Spinal cord (tissue), 10 donors: ENCODE results near the gene B4GALNT3. TPM values are rescaled to one million over a fixed set of nuclear protein-coding genes. Genes with fewer than 3 reads are reported as not detected.
A peak's percentile ranks its signal among the peaks of the same experiment; 100 is the strongest.

Experiments used
- DNase-seq, 6 donors: peaks; one replicate each; pipeline versions ENCODE4 v3.0.0 to v3.0.0-alpha.2; 2013 to 2015; ENCODE audit warnings: low spot score in 6 of 6, low read depth in 4 of 6
- H3K27ac ChIP-seq: one replicate; pipeline ENCODE4 v1.5.1; 2013; ENCODE audit warnings: low read depth, low read length, control low read depth
- H3K27me3 ChIP-seq: one replicate; pipeline ENCODE4 v1.6.1; 2013; ENCODE audit warnings: low read length; ENCODE audit not compliant: control insufficient read depth, insufficient read depth
- H3K36me3 ChIP-seq: one replicate; pipeline ENCODE4 v1.6.1; 2013; ENCODE audit warnings: low read length; ENCODE audit not compliant: control insufficient read depth, insufficient read depth
- H3K4me1 ChIP-seq: one replicate; pipeline ENCODE4 v1.6.1; 2013; ENCODE audit warnings: low read length; ENCODE audit not compliant: control insufficient read depth, insufficient read depth
- H3K4me3 ChIP-seq: one replicate; pipeline ENCODE4 v1.5.1; 2013; ENCODE audit warnings: low read depth, low read length, control low read depth
- H3K9me3 ChIP-seq: one replicate; pipeline ENCODE4 v1.6.1; 2013; ENCODE audit warnings: low read length; ENCODE audit not compliant: control insufficient read depth, insufficient read depth
- WGBS: methylation state at CpG from one replicate; pipeline ENCODE4 v1.1.5; 2013; ENCODE audit warnings: missing lambda C conversion rate; ENCODE audit not compliant: insufficient coverage; 5-methylcytosine and 5-hydroxymethylcytosine counted together
- polyA plus RNA-seq, 2 donors: library from polyadenylated mRNA; unstranded; fragments of 120-200 nt; gene quantifications; one replicate each; pipeline ENCODE4 v1.2.1, GENCODE V29; 2013; ENCODE audit not compliant: insufficient read length in 2 of 2
- total RNA-seq, 2 donors: library from RNA; depleted of rRNA in 1 of 2; stranded (reverse); fragments of 120-200 nt in 1 of 2; fragments of >200 nt in 1 of 2; gene quantifications; one replicate each; pipeline versions ENCODE4 v1.2.3 to v1.2.4, GENCODE V29; 2013 to 2014
- donor health status: healthy.

B4GALNT3 gene
- total and polyA plus RNA-seq, 4 donors = 3.2 to 7.2 (median 3.9) TPM

- H3K36me3 ChIP-seq = no peaks in the 10 kb centered on the region
- no peak for DNase-seq
- peaks cover 6% of the 10 kb centered on the region for H3K9me3 ChIP-seq
- 89% methylated on average over 7 of the region's 9 CpGs for WGBS
- peaks cover under 1% of the 10 kb centered on the region for H3K4me1 ChIP-seq
- H3K27ac ChIP-seq = no peak overlapping the region
- no peak overlapping the region for H3K4me3 ChIP-seq
- no peaks in the 10 kb centered on the region for H3K27me3 ChIP-seq
Observed at GRCh38 chr12:532908-533565, 73.3 kb downstream of the B4GALNT3 start.

GRCh38 chr12:533718-534117 is 74.0 kb downstream of the B4GALNT3 start:
- Histone ChIP-seq H3K9me3 (peaks cover 6% of the 10 kb centered on the region), H3K27ac (no peak overlapping the region)

GRCh38 chr12:534216-534615 is 74.5 kb downstream of the B4GALNT3 start:
- Histone ChIP-seq H3K4me3 (no peak overlapping the region), H3K4me1 (peaks cover 11% of the 10 kb centered on the region), H3K9me3 (peaks cover 2% of the 10 kb centered on the region), H3K27ac (no peak overlapping the region), H3K36me3 (no peaks in the 10 kb centered on the region), H3K27me3 (no peaks in the 10 kb centered on the region)
- no peak for DNase-seq
- WGBS = 86% methylated on average over 12 of the region's 14 CpGs

More at GRCh38 chr12:533718-534117, 74.0 kb downstream of the B4GALNT3 start:
- no peak overlapping the region for H3K4me3 ChIP-seq
- H3K27me3 ChIP-seq = no peaks in the 10 kb centered on the region
- peaks cover 7% of the 10 kb centered on the region for H3K4me1 ChIP-seq
- no peaks in the 10 kb centered on the region for H3K36me3 ChIP-seq
- 91% methylated on average over 14 of the region's 14 CpGs for WGBS
- no peak for DNase-seq

GRCh38 chr12:535396-535795 is 75.7 kb downstream of the B4GALNT3 start:
- Histone ChIP-seq H3K4me1 (peaks cover 11% of the 10 kb centered on the region), H3K27me3 (no peaks in the 10 kb centered on the region), H3K4me3 (no peak overlapping the region), H3K27ac (no peak overlapping the region), H3K36me3 (no peaks in the 10 kb centered on the region), H3K9me3 (no peaks in the 10 kb centered on the region)
- no peak for DNase-seq
- 95% methylated on average over 7 of the region's 7 CpGs for WGBS

- no CpG with 5 or more reads among the region's 3 CpGs for WGBS
- DNase-seq = peak in 2 of 6 donors; percentile 21 to 68
- H3K27ac ChIP-seq = no peak overlapping the region
Observed at GRCh38 chr12:536751-537245, 77.1 kb downstream of the B4GALNT3 start.

GRCh38 chr12:537772-538171 is 78.0 kb downstream of the B4GALNT3 start:
- DNase-seq = no peak
- Histone ChIP-seq H3K4me1 (peaks cover 28% of the 10 kb centered on the region), H3K4me3 (no peak overlapping the region), H3K36me3 (no peaks in the 10 kb centered on the region), H3K27me3 (no peaks in the 10 kb centered on the region), H3K27ac (no peak overlapping the region), H3K9me3 (no peaks in the 10 kb centered on the region)
- no CpG with 5 or more reads among the region's 4 CpGs for WGBS

More at GRCh38 chr12:536751-537245, 77.1 kb downstream of the B4GALNT3 start:
- Histone ChIP-seq H3K36me3 (no peaks in the 10 kb centered on the region), H3K4me1 (peaks cover 19% of the 10 kb centered on the region), H3K9me3 (no peaks in the 10 kb centered on the region), H3K27me3 (no peaks in the 10 kb centered on the region), H3K4me3 (no peak overlapping the region)

- Histone ChIP-seq H3K4me3 (no peak overlapping the region), H3K36me3 (no peaks in the 10 kb centered on the region), H3K27ac (peak overlapping the region; percentile 52), H3K9me3 (no peaks in the 10 kb centered on the region), H3K4me1 (peaks cover 33% of the 10 kb centered on the region), H3K27me3 (no peaks in the 10 kb centered on the region)
- DNase-seq = peak in 2 of 6 donors; percentile 65 to 73
- WGBS = 27% methylated on average over 8 of the region's 10 CpGs
Observed at GRCh38 chr12:538731-539539, 79.2 kb downstream of the B4GALNT3 start.

GRCh38 chr12:539540-540310 is 80.0 kb downstream of the B4GALNT3 start:
- H3K4me3 ChIP-seq = no peak overlapping the region
- 95% methylated on average over 16 of the region's 18 CpGs for WGBS
- DNase-seq = no peak

GRCh38 chr12:541676-542324 is 82.1 kb downstream of the B4GALNT3 start:
- H3K27me3 ChIP-seq = no peaks in the 10 kb centered on the region
- H3K4me1 ChIP-seq = peaks cover 39% of the 10 kb centered on the region
- no peak overlapping the region for H3K4me3 ChIP-seq
- H3K36me3 ChIP-seq = peaks cover 4% of the 10 kb centered on the region
- 59% methylated on average over 7 of the region's 9 CpGs for WGBS
- peak overlapping the region; percentile 87 for H3K27ac ChIP-seq
- H3K9me3 ChIP-seq = no peaks in the 10 kb centered on the region
- DNase-seq = peak in 1 of 6 donors; percentile 41

More at GRCh38 chr12:539540-540310, 80.0 kb downstream of the B4GALNT3 start:
- no peaks in the 10 kb centered on the region for H3K36me3 ChIP-seq
- H3K4me1 ChIP-seq = peaks cover 33% of the 10 kb centered on the region
- H3K9me3 ChIP-seq = no peaks in the 10 kb centered on the region
- no peak overlapping the region for H3K27ac ChIP-seq
- no peaks in the 10 kb centered on the region for H3K27me3 ChIP-seq
